Loucy (cell line): ENCODE data around the gene MAP3K20.

Experiments used
- EZH2phosphoT487 ChIP-seq: fragments of 200-600 bp; IDR thresholded peaks from 2 replicates; pipeline ENCODE4 v1.6.1; 2018; ENCODE audit warnings: antibody characterized with exemption, mild to moderate bottlenecking, moderate library complexity, borderline replicate concordance
- TF ChIP-seq, protein P1 (sequence below): fragments of 200-600 bp; sonication (generic); conservative IDR thresholded peaks from 2 replicates; pipeline ENCODE4 v1.5.1; 2014; ENCODE audit warnings: mild to moderate bottlenecking, antibody characterized with exemption, low read length

DNA sequence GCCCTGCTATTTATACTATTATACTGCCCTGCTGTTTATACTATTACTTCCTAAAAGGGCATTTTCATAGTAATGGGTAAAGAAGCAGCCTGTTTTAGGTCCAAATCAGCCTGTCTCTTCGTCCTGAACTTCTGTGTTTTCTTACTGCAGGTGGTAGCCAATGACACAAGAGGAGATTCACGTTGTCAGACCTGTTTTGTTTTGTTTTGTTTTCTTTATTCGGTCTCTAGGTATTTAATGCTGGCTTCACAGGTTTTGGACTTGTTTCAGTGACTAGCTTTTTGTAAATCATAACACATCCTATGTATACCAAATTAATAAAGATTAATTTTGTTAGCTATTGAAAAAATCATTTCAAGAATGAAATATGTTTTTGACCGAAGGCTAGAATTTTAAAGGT is 116.4 kb downstream of the MAP3K20 start:
- TF ChIP-seq, protein P1, sequence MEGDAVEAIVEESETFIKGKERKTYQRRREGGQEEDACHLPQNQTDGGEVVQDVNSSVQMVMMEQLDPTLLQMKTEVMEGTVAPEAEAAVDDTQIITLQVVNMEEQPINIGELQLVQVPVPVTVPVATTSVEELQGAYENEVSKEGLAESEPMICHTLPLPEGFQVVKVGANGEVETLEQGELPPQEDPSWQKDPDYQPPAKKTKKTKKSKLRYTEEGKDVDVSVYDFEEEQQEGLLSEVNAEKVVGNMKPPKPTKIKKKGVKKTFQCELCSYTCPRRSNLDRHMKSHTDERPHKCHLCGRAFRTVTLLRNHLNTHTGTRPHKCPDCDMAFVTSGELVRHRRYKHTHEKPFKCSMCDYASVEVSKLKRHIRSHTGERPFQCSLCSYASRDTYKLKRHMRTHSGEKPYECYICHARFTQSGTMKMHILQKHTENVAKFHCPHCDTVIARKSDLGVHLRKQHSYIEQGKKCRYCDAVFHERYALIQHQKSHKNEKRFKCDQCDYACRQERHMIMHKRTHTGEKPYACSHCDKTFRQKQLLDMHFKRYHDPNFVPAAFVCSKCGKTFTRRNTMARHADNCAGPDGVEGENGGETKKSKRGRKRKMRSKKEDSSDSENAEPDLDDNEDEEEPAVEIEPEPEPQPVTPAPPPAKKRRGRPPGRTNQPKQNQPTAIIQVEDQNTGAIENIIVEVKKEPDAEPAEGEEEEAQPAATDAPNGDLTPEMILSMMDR, result no peak
- TF ChIP-seq EZH2phosphoT487, result no peak
